Measurements from ENCODE around the gene SSB.
"Not testable (repeated sequence)": the region's sequence is repeated elsewhere in the genome, so short reads cannot be mapped to it uniquely, and the experiment has no call there.

SSB gene

DNA sequence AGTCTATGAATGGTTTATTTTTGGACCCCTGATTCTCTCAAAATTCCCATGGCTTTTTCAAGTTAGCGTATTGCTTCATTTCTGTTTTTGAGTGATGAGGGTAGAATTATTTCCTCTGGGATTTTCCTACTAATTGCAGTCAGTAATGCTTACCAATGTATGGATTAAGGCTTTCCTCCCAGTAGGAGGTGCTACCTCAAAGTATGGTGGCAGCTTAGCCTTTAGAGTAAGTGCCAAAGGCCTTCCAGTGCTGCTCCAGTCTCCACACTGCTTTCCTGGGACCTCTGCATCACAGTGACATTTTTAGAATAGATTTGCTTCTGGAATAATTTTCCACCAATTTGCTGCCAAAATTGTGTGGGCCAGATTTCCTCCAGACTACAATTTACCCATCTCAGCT is 16.2 kb upstream of the SSB start:
- DNase-seq: no peak

DNA sequence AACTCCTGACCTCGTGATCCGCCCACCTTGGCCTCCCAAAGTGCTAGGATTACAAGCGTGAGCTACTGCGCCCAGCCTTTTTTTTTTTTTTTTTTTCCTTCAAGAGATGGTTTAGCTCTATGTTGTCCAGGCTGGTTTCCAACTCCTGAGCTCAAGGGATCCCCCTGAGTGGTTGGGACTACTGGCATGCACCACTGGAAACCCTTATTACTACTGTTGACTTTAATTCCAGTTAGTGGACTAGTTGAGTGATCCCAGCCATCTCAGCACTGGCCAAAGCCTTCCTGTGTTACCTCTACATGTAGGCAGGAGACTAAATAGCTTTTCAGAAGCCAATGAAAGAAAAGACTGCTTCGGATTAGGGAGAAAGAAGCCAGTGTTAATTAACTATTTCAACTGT is 8.1 kb upstream of the SSB start:
- no peak for DNase-seq

DNA sequence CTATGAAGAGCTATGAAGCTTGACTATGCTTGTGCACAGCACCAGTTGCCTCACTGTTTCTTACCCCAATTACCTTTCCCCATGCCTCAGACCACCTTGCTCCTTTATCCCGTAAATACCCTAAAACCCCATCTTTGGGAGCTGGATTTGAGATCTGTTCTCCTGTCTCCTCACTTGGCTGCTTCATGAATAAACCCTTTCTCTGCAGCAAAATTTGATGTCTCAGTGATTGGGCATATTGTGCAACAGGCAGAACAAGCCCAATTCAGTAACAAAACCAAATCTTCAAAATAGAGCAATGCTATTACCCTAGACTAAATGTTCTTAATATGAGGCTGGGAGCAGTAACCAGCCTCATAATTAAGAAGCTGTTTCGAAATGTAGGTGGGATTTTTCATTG is 3.5 kb upstream of the SSB start:
- no peak for DNase-seq

DNA sequence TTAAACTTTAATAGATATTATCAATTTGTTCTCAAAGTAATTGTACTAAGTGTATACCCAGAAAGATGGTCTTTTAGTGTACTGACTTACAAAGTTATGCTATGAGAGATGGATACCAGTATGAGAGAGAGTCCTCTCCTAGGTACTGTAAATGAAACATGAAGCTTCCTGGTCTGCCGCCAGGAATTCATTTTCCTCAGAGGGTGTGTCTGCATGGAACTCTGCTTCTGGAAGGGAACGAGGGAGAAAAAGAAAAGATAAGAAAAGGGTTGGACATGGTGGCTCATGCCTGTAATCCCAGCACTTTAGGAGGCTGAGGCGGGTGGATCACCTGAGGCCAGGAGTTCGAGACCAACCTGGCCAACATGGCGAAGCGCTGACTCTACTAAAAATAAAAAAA is 2.2 kb upstream of the SSB start:
- no peak for DNase-seq

DNA sequence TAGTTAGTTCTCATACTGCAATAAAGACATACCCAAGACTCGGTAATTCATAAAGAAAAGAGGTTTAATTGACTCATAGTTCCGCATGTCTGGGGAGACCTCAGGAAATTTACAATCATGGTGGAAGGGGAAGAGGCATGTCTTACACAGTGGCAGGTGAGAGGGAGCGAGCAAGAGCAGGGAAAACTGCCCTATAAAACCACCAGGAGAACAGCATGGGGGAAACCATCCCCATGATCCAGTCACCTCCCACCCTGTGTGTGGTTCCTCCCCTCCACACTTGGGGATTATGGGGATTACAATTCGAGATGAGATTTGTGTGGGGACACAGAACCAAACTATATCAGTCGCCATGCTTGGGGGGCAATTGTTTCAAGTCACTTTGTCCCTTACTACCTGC is 1.1 kb upstream of the SSB start:
- no peak for DNase-seq

DNA sequence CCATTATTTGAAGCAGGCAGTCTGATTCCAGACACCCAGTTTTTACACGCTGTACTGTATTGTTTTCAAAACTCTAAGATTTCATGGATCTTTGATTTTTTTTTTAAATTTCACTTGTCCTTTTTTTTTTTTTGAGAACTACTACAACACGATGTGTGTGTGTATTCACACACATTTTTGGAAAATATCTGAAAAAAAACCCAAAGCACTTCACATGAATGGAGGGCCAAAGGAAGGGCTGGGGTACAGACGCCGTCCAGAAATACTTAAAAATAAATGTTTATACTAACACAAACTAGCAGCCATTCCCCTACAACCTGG is 314 bp upstream of the SSB start:
- DNase-seq: no peak

DNA sequence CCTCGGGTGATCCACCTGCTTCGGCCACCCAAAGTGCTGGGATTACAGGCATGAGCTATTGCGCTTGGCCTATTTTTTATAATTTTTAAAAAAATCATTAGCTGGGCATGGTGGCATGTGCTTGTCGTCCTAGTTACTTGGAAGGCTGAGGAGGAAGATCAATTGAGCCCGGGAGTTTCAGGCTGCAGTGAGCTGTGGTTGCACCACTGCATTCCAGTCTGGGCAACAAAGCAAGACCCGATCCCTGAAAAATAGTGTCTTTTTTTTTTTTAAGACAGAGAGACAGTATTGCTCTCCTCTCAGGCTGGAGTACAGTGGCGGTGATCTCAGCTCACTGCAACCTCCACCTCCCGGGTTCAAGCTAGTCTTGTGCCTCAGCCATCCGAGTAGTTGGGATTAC is 4.8 kb downstream of the SSB start:
- no peak for DNase-seq

DNA sequence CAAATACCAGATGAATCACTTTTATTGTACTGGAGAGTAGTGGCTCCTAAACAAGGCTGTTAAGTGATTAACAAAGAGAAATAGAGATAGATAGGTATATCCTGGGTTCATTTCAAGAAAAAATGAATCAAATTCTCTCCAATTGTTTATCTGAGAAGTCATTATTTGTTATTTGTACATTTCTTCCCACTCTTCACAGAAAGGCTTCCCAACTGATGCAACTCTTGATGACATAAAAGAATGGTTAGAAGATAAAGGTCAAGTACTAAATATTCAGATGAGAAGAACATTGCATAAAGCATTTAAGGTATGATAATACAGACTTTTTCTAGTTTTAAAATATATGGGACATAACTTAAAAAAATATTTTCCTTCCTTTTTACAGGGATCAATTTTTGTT is 7.9 kb downstream of the SSB start:
- no peak for DNase-seq

DNA sequence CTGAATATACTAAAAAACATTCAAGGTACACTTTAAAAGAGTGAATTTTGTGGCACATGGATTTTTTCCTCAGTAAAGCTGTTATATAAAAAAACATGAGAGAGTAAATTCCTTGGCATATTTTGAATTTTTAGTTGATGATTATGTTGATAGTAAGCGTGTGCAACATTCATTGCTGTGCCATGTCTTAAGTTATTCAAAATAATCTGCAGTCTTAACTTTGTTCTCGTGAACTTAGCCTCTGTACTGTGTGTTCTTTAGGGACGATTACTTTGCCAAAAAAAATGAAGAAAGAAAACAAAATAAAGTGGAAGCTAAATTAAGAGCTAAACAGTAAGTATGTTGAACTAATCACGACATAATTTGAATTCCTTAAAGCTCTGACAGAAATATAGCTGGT is 9.6 kb downstream of the SSB start:
- DNase-seq: no peak

DNA sequence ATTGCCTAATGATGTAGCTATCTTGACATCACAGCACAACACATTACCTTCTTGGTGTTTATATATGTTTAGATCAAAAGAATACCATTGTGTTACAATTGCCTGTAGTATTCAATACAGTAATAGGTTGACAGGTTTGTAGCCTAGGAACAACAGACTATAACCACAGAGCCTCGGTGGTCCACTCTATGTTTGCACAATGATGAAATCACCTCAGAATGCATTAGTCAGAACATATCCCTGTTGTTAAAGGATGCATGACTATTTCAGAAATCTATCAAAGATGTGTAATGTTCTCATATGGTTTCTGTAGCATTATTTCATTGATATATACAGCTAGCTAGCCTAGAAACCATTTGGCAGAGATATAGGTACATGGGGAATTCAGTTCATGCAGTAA is 17.2 kb downstream of the SSB start:
- no peak for DNase-seq

DNA sequence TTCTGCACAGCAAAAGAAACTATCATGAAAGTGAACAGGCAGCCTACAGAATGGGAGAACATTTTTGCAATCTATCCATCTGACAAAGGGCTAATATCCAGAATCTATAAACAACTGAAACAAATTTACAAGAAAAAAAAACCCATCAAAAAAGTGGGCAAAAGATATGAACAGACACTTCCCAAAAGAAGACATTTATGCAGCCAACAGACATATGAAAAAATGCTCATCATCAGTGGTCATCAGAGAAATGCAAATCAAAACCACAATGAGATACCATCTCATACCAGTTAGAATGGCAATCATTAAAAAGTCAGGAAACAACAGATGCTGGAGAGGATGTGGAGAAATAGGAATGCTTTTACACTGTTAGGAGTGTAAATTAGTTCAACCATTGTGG is 18.3 kb downstream of the SSB start:
- not testable (repeated sequence) for DNase-seq

DNA sequence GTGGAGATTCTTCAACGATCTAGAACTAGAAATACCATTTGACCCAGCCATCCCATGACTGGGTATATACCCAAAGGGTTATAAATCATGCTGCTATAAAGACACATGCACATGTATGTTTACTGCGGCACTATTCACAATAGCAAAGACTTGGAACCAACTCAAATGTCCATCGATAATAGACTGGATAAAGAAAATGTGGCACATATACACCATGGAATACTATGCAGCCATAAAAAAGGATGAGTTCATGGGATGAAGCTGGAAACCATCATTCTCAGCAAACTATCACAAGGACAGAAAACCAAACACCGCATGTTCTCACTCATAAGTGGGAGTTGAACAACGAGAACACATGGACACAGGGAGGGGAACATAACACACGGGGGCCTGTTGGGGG is 18.7 kb downstream of the SSB start:
- not testable (repeated sequence) for DNase-seq

DNA sequence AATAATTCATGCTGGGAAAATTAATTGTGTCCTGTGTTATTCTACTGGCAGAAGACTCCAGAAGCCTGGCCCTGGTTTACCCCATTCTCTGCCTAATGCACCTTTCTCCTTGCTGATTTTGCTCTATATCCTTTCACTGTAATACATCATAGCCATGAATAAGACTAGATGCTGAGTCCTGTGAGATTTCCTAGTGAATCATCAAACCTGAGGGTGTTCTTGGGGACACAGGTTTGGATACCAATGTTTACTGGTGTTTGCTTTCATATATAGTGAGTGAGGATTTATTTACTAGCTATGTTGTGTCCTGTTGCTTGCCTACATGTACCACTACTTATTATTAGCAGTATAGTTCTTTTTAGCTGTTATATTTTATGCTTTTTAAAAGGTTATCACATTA is 19.6 kb downstream of the SSB start:
- DNase-seq: no peak

DNA sequence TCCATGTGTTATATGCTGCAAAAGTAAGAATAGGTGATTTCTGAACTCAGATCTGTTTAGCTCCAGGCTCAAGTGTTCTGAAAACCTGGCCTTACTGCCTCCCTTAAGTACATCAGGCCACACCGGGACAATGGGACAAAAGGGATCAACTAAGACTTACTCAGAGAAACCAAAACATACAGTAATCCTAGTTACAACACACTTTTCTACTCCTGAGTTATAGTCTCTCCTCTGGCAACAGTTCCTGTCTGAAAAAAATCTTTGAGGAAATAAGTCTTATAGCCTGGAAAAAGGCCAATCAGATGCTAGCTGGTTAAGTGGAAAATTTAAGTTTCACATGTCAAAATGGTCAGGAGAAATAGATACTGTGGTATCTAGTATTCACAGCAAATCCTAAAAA is 20.4 kb downstream of the SSB start:
- DNase-seq: no peak

DNA sequence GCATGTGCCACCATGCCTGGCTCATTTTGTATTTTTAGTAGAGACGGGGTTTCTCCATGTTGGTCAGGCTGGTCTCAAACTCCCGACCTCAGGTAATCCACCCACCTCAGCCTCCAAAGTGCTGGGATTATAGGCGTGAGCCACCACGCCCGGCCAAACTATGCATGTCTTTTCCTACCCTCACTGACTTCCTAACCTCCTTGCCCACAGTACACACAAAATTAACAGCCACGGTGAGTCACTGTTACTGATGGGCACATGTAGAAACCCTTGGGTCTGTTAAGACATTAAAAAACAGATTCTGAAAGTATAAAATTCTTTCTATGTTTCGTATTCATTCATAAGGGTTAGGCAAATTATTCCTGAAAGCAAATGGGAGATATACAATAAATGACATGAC is 21.4 kb downstream of the SSB start:
- not testable (repeated sequence) for DNase-seq

DNA sequence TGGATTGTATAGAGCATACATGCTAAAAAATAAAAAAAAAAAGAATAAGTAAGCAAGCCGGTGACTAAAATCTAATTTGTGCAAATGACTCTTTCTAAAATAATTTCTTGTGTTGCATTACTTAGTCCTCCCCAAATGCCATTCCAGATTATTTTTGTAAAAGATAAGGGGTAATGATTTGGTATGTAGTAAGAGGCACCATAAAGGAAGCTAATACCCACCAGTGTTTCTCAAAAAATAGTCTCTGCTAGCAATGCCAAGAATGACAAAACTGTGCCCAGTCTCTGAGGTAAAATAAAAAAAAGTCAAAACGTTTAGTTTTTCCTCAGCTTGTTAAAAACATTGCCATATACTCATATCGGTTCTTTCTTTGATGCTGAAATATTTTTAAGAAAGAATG is 23.4 kb downstream of the SSB start:
- DNase-seq: no peak

DNA sequence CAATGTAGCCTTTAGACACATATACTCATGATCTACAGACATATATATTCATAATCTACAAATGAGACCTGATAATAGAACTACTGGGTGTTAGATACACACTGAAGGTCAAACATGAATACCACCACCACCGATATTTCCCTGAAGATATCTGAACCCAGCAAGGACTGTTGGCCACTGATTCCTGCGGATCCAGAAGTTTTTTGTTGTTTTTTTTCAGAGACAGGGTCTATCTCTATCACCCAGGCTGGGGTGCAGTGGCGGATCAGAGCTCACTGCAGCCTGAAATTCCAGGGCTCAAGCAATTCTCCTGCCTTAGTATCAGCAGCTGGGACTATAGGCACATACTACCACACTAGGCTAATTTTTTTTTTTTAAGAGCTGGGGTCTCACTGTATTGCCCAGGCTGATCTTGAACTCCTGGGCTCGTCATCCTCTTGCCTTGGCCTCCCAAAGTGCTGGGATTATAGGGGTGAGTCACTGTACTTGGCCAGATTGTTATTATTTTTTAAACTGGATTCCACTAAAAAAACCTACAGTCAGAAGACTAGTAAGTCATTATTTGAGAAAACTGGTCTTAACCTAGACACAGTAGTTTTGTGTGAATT is 24.2 kb downstream of the SSB start:
- DNase-seq: no peak

DNA sequence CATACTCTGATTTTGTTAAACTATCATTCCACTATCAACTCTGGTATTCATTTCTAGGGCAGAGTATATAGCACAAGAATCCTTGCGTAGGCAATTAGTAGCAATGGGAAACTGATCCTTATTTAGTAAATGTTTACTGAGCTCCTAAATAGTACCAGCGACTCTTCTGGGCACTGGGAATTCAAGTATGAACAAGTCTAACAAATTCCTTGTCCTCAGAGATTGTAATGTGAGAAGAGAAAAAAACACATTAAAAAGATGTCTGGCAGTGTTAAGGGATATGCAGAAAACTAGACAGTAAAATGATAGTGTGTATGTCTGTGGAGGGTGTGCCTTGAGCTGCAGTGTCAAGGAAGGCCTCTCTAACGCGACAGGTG is 25.3 kb downstream of the SSB start:
- DNase-seq: no peak

DNA sequence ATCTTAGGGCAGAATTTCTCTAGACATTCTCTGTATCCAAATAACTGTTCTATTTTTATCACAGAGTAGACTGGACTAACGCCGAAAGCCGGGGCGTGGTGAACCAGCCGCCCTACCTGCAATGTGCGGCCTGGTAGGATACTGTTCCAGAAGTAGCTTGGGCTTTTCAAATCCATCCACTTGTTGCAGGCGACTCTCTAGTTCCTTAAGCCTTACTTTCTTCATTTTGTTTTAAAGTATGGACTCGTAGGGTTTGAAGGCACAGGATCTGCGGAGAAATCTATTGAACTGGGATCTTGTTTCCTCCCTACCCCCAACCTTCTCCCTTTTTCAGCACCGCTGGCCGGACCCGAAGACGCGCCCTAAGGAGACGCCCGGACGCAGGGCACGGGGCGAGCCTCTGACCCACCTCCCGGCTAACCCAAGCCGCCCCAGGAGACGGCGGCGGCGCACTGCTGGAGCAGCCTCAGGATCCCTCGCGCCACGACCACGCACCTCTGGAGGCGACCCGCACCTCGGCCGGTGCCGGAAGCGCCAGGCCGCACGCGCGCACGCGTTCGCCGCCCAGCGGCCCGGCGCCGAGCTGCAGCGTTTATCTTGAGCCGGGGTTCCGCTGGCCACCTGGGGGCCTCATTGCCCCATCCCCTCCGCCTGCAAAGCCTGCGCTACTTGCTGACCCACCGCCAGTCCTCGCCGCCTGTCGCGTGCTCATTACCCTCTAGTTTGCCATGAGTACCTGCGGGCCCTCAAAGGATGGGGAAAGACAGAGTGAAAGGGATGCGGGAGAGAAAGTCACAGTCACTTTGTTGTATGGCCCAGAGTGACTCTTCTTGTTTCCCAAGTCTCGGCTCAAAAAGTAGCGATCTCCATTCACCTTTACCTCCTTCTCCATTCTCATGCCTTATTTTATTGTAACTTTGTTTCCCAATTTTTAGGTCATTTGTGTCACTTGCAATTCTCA is 26.0 kb downstream of the SSB start, which contains the start of gene METTL5:
Gene METTL5, minus strand, starts transcription at position 533 of the 961 bp plus-strand sequence. Its CDS starts 308 bp downstream, at position 225.
- DNase-seq: peak; percentile 78

DNA sequence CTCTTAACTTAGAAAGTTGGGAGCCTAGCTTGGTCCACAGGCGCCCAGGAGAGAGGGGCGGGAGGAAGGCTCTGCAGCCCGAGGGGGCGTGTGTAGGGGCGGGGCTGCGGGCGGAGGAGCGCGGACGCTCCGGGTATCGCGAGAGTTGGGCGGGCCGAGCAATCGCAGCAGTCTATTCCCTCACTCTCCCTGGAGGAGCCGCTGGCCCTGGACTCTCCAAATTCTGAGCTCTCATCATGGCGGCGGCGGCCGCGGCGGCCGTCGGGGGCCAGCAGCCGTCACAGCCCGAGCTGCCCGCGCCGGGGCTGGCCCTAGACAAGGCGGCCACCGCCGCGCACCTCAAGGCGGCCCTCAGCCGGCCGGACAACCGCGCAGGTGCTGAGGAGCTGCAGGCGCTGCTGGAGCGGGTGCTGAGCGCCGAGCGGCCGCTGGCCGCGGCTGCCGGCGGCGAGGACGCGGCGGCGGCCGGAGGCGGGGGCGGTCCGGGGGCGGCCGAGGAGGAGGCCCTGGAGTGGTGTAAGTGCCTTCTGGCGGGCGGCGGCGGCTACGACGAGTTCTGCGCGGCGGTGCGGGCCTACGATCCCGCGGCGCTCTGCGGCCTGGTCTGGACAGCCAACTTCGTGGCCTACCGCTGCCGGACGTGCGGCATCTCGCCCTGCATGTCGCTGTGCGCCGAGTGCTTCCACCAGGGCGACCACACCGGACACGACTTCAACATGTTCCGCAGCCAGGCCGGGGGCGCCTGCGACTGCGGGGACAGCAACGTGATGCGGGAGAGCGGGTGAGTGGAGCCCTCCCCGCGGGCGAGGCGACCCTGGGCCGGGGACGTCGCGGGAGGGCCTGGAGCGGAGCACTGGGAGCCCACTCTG is 28.8 kb downstream of the SSB start, which contains the start of gene UBR3:
Gene UBR3, plus strand, starts transcription at position 183 of the 869 bp plus-strand sequence. Its CDS starts 54 bp downstream, at position 237.
- peak; percentile 88 for DNase-seq

DNA sequence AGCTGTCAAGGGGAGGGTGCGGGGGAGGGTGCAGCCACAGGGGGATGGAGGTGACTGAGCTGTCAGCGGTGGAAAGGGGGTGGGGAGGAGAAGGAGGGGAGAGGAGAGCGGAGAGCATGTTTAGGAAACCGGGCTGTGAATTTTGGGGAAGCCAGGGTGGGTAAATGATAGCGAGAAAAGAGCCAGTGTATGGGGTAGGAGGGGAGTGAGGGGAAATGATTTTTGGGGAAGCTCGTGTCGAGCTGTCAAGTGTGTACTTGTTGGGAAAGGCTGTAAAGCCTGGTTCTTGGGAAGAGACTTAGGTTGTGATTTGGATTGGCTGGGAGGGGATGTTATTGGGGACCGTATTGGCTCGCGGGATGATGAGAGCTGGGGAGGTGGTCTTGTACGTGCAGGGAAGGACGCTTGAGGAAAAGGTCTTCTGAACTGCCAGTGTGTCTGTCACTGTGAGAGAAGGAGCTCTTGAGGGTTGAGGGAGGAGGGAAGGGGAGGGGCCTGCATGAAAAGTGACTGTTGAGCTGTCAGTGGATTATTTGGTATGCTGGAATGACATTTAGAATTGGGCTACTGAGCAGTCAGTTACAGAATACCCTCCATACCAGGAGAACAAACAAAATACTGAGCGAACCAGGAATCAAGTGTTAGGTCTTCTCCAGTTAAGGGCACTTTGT is 29.6 kb downstream of the SSB start:
- DNase-seq: peak; percentile 32

DNA sequence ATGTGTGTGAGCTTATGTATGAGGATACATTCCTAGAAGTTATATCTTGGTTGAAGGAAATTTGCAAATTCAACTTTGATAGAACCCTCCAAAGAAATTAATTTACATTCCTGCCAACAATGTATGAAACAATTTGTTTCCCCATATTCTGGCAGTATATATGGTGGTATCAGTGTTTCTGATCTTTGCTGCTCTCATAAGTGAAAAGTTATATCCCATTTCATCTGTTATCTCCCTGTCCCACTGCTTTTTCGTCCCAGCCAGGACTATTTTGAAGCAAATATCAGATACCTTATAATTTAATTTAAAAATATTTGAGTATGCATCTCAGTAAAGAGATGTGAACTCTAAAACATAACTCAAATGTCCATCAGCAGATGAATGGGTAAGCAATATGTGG is 35.7 kb downstream of the SSB start:
- DNase-seq: no peak
